ENCODE data around the gene SUPT20HL1. TPM values are rescaled to one million over a fixed set of nuclear protein-coding genes. Genes with fewer than 3 reads are reported as not detected.

Gene SUPT20HL1
- total RNA-seq, 1 experiment from 2014 or later = not detected

DNA sequence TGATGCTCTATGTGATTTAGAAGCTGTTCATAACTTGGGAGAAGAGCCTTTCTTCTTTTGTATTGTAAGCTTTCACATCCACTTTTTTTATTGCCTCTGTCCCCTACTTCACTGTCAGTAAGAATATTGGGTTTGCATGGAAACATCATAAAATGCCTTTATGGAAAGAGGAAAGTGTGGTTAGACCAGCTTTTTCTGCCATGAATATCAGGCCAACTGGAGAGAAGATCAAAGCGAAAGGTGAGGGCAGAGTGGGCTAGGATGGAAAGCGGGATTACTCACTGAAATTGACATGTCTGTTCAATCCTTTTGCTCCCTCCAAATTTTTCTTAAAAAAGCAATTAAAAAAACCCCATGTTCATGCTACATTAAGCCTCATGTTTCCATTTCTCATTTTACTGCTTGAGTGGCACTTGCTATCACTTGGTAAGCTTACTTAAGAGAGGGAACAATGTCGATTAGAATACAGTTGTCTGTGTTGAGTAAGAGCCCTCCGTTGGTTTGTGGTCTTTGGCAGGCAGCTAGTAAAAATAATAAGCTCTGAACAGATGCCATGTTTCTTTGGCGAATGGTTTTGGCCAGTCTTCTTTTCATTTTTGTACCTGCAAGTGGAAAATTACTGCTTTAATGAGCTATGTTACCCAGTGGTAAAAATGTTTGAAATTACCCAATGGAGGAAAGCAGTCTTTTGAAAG lies 35.9 kb downstream of the SUPT20HL1 start:
- peak; percentile 53 for DNase-seq (ENCODE audit: low read depth)

- no peak for DNase-seq (ENCODE audit: low read depth)
These were observed 36.5 kb downstream of the SUPT20HL1 start for GRCh38 chrX:24396931-24397279.

GRCh38 chrX:24398766-24399165 lies 38.3 kb downstream of the SUPT20HL1 start:
- peak; percentile 40 for DNase-seq (ENCODE audit: low read depth)

GRCh38 chrX:24399550-24399949 lies 39.1 kb downstream of the SUPT20HL1 start:
- no peak for DNase-seq (ENCODE audit: low read depth)

DNA sequence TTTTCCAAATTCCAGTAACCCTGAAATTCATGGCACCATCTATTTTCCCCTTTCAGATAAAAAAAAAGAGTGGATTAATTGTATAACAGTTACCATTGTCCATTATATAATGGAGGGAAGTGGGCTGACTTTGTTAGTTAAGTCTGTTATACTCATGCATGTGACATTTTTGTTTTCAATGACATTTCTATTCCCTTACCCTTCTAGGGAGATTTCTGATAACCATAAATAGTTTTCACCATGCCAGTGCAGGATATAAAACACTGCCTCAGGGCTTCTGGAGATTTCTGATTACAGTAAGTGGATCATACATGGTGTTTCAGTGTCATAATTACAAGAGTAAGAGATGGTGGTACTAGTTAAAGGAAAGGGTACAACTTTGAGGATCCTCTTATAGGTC lies 45.5 kb downstream of the SUPT20HL1 start:
- DNase-seq (ENCODE audit: low read depth) = no peak

Other genes starting within 250 kb of the SUPT20HL1 start
- gene ZFX, start 210.9 kb upstream of the SUPT20HL1 start, total RNA-seq (2014; rRNA removed) = 22.7 and 23.6 TPM in 2 replicates
- gene SUPT20HL2, start 46.6 kb upstream of the SUPT20HL1 start, total RNA-seq (2014; rRNA removed) = not detected in 2 replicates
- gene PDK3, start 104.6 kb downstream of the SUPT20HL1 start, total RNA-seq (2014; rRNA removed) = 1.1 and 2.0 TPM in 2 replicates